K562 (cell line): Measurements from ENCODE around the gene NUP205. TPM values are rescaled to one million over a fixed set of nuclear protein-coding genes. Genes with fewer than 3 reads are reported as not detected.

Source experiments
- BCLAF1 ChIP-seq, 2 experiments: fragments of 450-650 bp in 1 of 2; IDR thresholded peaks; 2 replicates each; pipeline ENCODE4 v1.6.1; 2011 to 2017; ENCODE audit warnings: low read depth in 2 of 2, antibody characterized with exemption in 1 of 2, borderline replicate concordance in 1 of 2, low read length in 1 of 2, mild to moderate bottlenecking in 1 of 2, mixed read lengths in 1 of 2; ENCODE audit not compliant: control insufficient read depth in 1 of 2
- CHD7 ChIP-seq: fragments of 200-600 bp; sonication (generic); IDR thresholded peaks from one replicate; pipeline ENCODE4 v1.6.1; 2012; ENCODE audit warnings: mild to moderate bottlenecking, low read depth, low read length, inconsistent platforms
- ETS1 ChIP-seq: conservative IDR thresholded peaks from 2 replicates; pipeline ENCODE4 v1.6.1; 2011; ENCODE audit warnings: low read depth, mild to moderate bottlenecking, low read length; ENCODE audit not compliant: control insufficient read depth
- GABPB2 ChIP-seq: fragments of 250-450 bp; sonication (Bioruptor Pico); conservative IDR thresholded peaks from 2 replicates; pipeline ENCODE4 v1.5.1; 2021; ENCODE audit warnings: mild to moderate bottlenecking
- GTF3C2 ChIP-seq: IDR thresholded peaks from 3 replicates; pipeline ENCODE4 v1.6.1; 2011; ENCODE audit warnings: borderline replicate concordance, mild to moderate bottlenecking, moderate library complexity; ENCODE audit not compliant: insufficient read length; ENCODE audit errors: extremely low read depth
- KLF1 ChIP-seq: fragments of 450-650 bp; IDR thresholded peaks from 2 replicates; pipeline ENCODE4 v1.6.1; 2016; ENCODE audit warnings: missing genetic modification characterization, missing compliant biosample characterization
- polyA plus RNA-seq, 8 experiments: library from polyadenylated mRNA; depleted of rRNA in 4 of 8; stranded (reverse) in 5 of 8; unstranded in 3 of 8; fragments of >200 nt; fragmentation: Nextera tagmentation in 2 of 8; fragmentation: Illumina TruSeq in 1 of 8; extraction: Ambion mirVana in 2 of 8; extraction: Trizol in 1 of 8; gene quantifications; 2 replicates each; pipeline versions ENCODE4 v1.2.1 to v1.2.3, GENCODE V29; 2011 to 2014; ENCODE audit warnings: inconsistent platforms in 1 of 8, missing spikeins in 1 of 8
- total RNA-seq, 7 experiments: library from RNA; depleted of rRNA in 6 of 7; stranded (reverse); fragments of >200 nt in 6 of 7; fragmentation: Illumina TruSeq in 2 of 7; extraction: Trizol in 2 of 7; gene quantifications; 2 replicates each; pipeline versions ENCODE4 v1.2.1 to v1.2.3, GENCODE V29; 2011 to 2021; ENCODE audit warnings: low replicate concordance in 1 of 7

NUP205 gene
- total and polyA plus RNA-seq, 9 of the 15 experiments (the other 6 are each of a cell fraction or from before 2014, with no cell fraction given): 101 to 282 (median 193) TPM

GRCh38 chr7:135662373-135663114, 104.8 kb downstream of the NUP205 start, which contains the start of gene STMP1 (continued):
- TF ChIP-seq GTF3C2 (no peak), GABPB2 (CRISPR knock-in tag) (no peak), ETS1 (peak; percentile 92), CHD7 (peak; percentile 81), BCLAF1 (IDR thresholded peaks at IDR 0.05; ENCODE audit: borderline replicate concordance in 1 of 2, control insufficient read depth in 1 of 2, low read depth in 2 of 2, low read length in 1 of 2) (peak in 1 of 2 experiments; percentile 95; a peak in 2 of 4 replicates), KLF1 (tag) (peak; percentile 98)
